HUES6 (cell line): ENCODE data around the gene EFNB2.

ENCODE experiments used
- H3K27ac ChIP-seq: 2 replicates; pipeline ENCODE4 v1.7.0; 2013; ENCODE audit warnings: low read depth, mild to moderate bottlenecking, low read length, inconsistent platforms
- H3K27me3 ChIP-seq: 2 replicates; pipeline ENCODE4 v1.6.1; 2013; ENCODE audit warnings: low read length; ENCODE audit not compliant: control insufficient read depth, insufficient read depth
- H3K36me3 ChIP-seq: 2 replicates; pipeline ENCODE4 v1.6.1; 2013; ENCODE audit warnings: low read length; ENCODE audit not compliant: control insufficient read depth, insufficient read depth
- H3K4me1 ChIP-seq: 2 replicates; pipeline ENCODE4 v1.6.1; 2013; ENCODE audit warnings: low read length; ENCODE audit not compliant: control insufficient read depth, insufficient read depth
- H3K4me3 ChIP-seq: 2 replicates; pipeline ENCODE4 v1.5.1; 2013; ENCODE audit warnings: low read depth, low read length
- H3K9ac ChIP-seq: one replicate; pipeline ENCODE4 v1.6.1; 2013; ENCODE audit warnings: mild to moderate bottlenecking, low read length
- H3K9me3 ChIP-seq: 2 replicates; pipeline ENCODE4 v1.6.1; 2013; ENCODE audit warnings: low read depth, low read length; ENCODE audit not compliant: control insufficient read depth, insufficient read depth

The EFNB2 gene

GRCh38 chr13:106535552-106536243, at the start of gene EFNB2:
EFNB2 (minus strand) TSS chr13:106535662; CDS start chr13:106534964, 698 bp downstream.
- Histone ChIP-seq H3K9ac (peak within 1 kb of the TSS; percentile 86), H3K27me3 (peaks cover 13% of the 10 kb centered on the region), H3K4me1 (peaks cover 27% of the 10 kb centered on the region), H3K36me3 (peaks cover 3% of the 10 kb centered on the region; the same call in 1 of the 2 replicates), H3K27ac (no peak within 1 kb of the TSS), H3K4me3 (peak within 1 kb of the TSS; percentile 85), H3K9me3 (no peaks in the 10 kb centered on the region)

GRCh38 chr13:106581225-106581624, 45.8 kb upstream of the EFNB2 start:
- Histone ChIP-seq H3K4me3 (no peak overlapping the region), H3K9me3 (peaks cover 28% of the 10 kb centered on the region), H3K36me3 (no peaks in the 10 kb centered on the region), H3K4me1 (no peaks in the 10 kb centered on the region), H3K9ac (no peak overlapping the region), H3K27ac (no peak overlapping the region), H3K27me3 (no peaks in the 10 kb centered on the region)

GRCh38 chr13:106575896-106576295, 40.4 kb upstream of the EFNB2 start:
- Histone ChIP-seq H3K27me3 (no peaks in the 10 kb centered on the region), H3K27ac (no peak overlapping the region)

GRCh38 chr13:106573868-106574267, 38.4 kb upstream of the EFNB2 start:
- H3K9me3 ChIP-seq, result 0 out of 2 replicates have a peak, but pooled peaks cover under 1% of the 10 kb centered on the region
- no peak overlapping the region for H3K4me3 ChIP-seq
- no peak overlapping the region for H3K27ac ChIP-seq
- no peaks in the 10 kb centered on the region for H3K36me3 ChIP-seq
- H3K27me3 ChIP-seq, result no peaks in the 10 kb centered on the region
- no peak overlapping the region for H3K9ac ChIP-seq
- H3K4me1 ChIP-seq, result peaks cover 10% of the 10 kb centered on the region

More at GRCh38 chr13:106575896-106576295, 40.4 kb upstream of the EFNB2 start:
- H3K36me3 ChIP-seq, result no peaks in the 10 kb centered on the region
- H3K9ac ChIP-seq, result no peak overlapping the region
- no peak overlapping the region for H3K4me3 ChIP-seq
- 0 out of 2 replicates have a peak, but pooled peaks cover 3% of the 10 kb centered on the region for H3K9me3 ChIP-seq
- H3K4me1 ChIP-seq, result no peaks in the 10 kb centered on the region

- Histone ChIP-seq H3K9ac (no peak overlapping the region), H3K27ac (no peak overlapping the region)
Measured at GRCh38 chr13:106573284-106573846, 37.9 kb upstream of the EFNB2 start.

GRCh38 chr13:106570299-106570852, 34.9 kb upstream of the EFNB2 start:
- Histone ChIP-seq H3K36me3 (no peaks in the 10 kb centered on the region), H3K27ac (no peak overlapping the region), H3K9ac (no peak overlapping the region), H3K9me3 (no peaks in the 10 kb centered on the region), H3K4me3 (peak overlapping the region; percentile 42), H3K27me3 (no peaks in the 10 kb centered on the region), H3K4me1 (peaks cover 25% of the 10 kb centered on the region)

More at GRCh38 chr13:106573284-106573846, 37.9 kb upstream of the EFNB2 start:
- H3K4me3 ChIP-seq, result no peak overlapping the region
- no peaks in the 10 kb centered on the region for H3K36me3 ChIP-seq
- no peaks in the 10 kb centered on the region for H3K9me3 ChIP-seq
- H3K27me3 ChIP-seq, result no peaks in the 10 kb centered on the region
- H3K4me1 ChIP-seq, result peaks cover 14% of the 10 kb centered on the region

GRCh38 chr13:106569233-106570095, 34.0 kb upstream of the EFNB2 start:
- Histone ChIP-seq H3K27me3 (no peaks in the 10 kb centered on the region), H3K4me3 (peak overlapping the region; percentile 42), H3K9me3 (no peaks in the 10 kb centered on the region), H3K4me1 (peaks cover 34% of the 10 kb centered on the region), H3K9ac (no peak overlapping the region), H3K36me3 (no peaks in the 10 kb centered on the region), H3K27ac (no peak overlapping the region)

- peak overlapping the region; percentile 99; the same call in 1 of the 2 replicates for H3K27ac ChIP-seq
Measured at GRCh38 chr13:106568299-106569003, 33.0 kb upstream of the EFNB2 start.

GRCh38 chr13:106567474-106568298, 32.2 kb upstream of the EFNB2 start, which contains the start of gene ARGLU1:
ARGLU1 (minus strand) TSS chr13:106568137; CDS start chr13:106567919, 218 bp downstream.
- Histone ChIP-seq H3K9me3 (no peaks in the 10 kb centered on the region), H3K4me1 (peaks cover 43% of the 10 kb centered on the region), H3K27ac (peak within 1 kb of the TSS; percentile 99), H3K9ac (peak within 1 kb of the TSS; percentile 98), H3K36me3 (no peaks in the 10 kb centered on the region), H3K4me3 (peak within 1 kb of the TSS; percentile 82), H3K27me3 (no peaks in the 10 kb centered on the region)

More at GRCh38 chr13:106568299-106569003, 33.0 kb upstream of the EFNB2 start:
- H3K9ac ChIP-seq, result peak overlapping the region; percentile 98
- no peaks in the 10 kb centered on the region for H3K27me3 ChIP-seq
- no peaks in the 10 kb centered on the region for H3K36me3 ChIP-seq
- peaks cover 43% of the 10 kb centered on the region for H3K4me1 ChIP-seq
- no peaks in the 10 kb centered on the region for H3K9me3 ChIP-seq
- peak overlapping the region; percentile 82 for H3K4me3 ChIP-seq
